GM12878 (cell line): ENCODE data around the gene ZNF534. TPM values are rescaled to one million over a fixed set of nuclear protein-coding genes. Genes with fewer than 3 reads are reported as not detected.

Experiments
- ATAC-seq: fragments of 200-7000 bp; cut with Tn5 transposase; 3 replicates; pipeline ENCODE4 v1.9.1; 2020; ENCODE audit warnings: mild to moderate bottlenecking, moderate library complexity
- BruUV-seq: library from RNA; stranded (reverse); fragments of 400-500 nt; replicated peaks from 2 replicates; lab custom pipeline; 2021; lab: Mats Ljungman, UMichigan
- CTCF ChIA-PET: fragments of 300-600 bp; sonication (Branson Sonifier 250); formaldehyde crosslinking; extraction: SDS; loops from one replicate; lab custom pipeline; 2021; ENCODE audit warnings: inconsistent platforms; lab: Yijun Ruan, JAX
- POLR2A ChIA-PET: fragments of 350-600 bp; formaldehyde crosslinking; extraction: SDS; loops from one replicate; lab custom pipeline; 2021; ENCODE audit warnings: inconsistent platforms; lab: Charles Lee
- RAD21 ChIA-PET: fragments of 300-600 bp; sonication (Branson Sonifier 250); formaldehyde crosslinking; loops from one replicate; lab custom pipeline; 2023; ENCODE audit warnings: antibody characterized with exemption; ENCODE audit not compliant: unreplicated experiment; lab: Charles Lee
- SMC1A ChIA-PET: fragments of 300-600 bp; sonication (Branson Sonifier 250); formaldehyde crosslinking; loops from one replicate; lab custom pipeline; 2023; ENCODE audit not compliant: unreplicated experiment, uncharacterized antibody; lab: Charles Lee
- DNase-seq: peaks from one replicate; pipeline ENCODE4 v3.0.0-alpha.2; 2011; ENCODE audit warnings: low read depth, low spot score
- FAIRE-seq: peaks from 3 replicates; lab custom pipeline; 2011; peaks lifted over from hg19 to GRCh38; lab: Jason Lieb, UNC
- H2AFZ ChIP-seq: 2 replicates; pipeline ENCODE4 v1.6.0; 2011; ENCODE audit warnings: low read depth, low read length, control low read depth; ENCODE audit not compliant: control insufficient read depth
- H3K27ac ChIP-seq: 2 replicates; pipeline ENCODE4 v1.5.1; 2011; ENCODE audit warnings: control low read depth; ENCODE audit not compliant: control insufficient read depth, insufficient read depth
- H3K27me3 ChIP-seq, 2 experiments: replicated peaks in 1 of 2; 2 replicates each; pipeline versions ENCODE4 v1.6.0 to v1.6.1; 2011; ENCODE audit warnings: low read length in 1 of 2; ENCODE audit not compliant: control insufficient read depth in 2 of 2, insufficient read depth in 2 of 2
- H3K36me3 ChIP-seq, 2 experiments: 2 replicates each; pipeline ENCODE4 v1.5.1; 2011; ENCODE audit warnings: low read length in 1 of 2; ENCODE audit not compliant: control insufficient read depth in 2 of 2, insufficient read depth in 2 of 2
- H3K4me1 ChIP-seq: 2 replicates; pipeline ENCODE4 v1.6.1; 2011; ENCODE audit warnings: mild to moderate bottlenecking, low read length, moderate library complexity, mixed read lengths; ENCODE audit not compliant: control insufficient read depth, insufficient read depth
- H3K4me2 ChIP-seq: 2 replicates; pipeline ENCODE4 v1.6.0; 2011; ENCODE audit warnings: control low read depth; ENCODE audit not compliant: control insufficient read depth, insufficient read depth
- H3K4me3 ChIP-seq: fragments of 200-600 bp; sonication (generic); 2 replicates; pipeline ENCODE4 v1.5.1; 2016
- H3K79me2 ChIP-seq: 2 replicates; pipeline ENCODE4 v1.6.0; 2011; ENCODE audit warnings: low read length; ENCODE audit not compliant: control insufficient read depth, insufficient read depth
- H3K9ac ChIP-seq: 2 replicates; pipeline ENCODE4 v1.8.0; 2011; ENCODE audit warnings: low read length, control low read depth, mixed read lengths; ENCODE audit not compliant: control insufficient read depth, insufficient read depth
- H3K9me3 ChIP-seq: replicated peaks from 3 replicates; pipeline ENCODE4 v1.5.1; 2011; ENCODE audit warnings: mild to moderate bottlenecking, low read length; ENCODE audit not compliant: control insufficient read depth, insufficient read depth
- H4K20me1 ChIP-seq: 2 replicates; pipeline ENCODE4 v1.6.0; 2011; ENCODE audit not compliant: control insufficient read depth, insufficient read depth
- ASH2L ChIP-seq: fragments of 300-600, 200-600 bp; sonication (generic); IDR thresholded peaks from 2 replicates; pipeline ENCODE4 v1.6.1; 2017; ENCODE audit warnings: low read depth, mild to moderate bottlenecking, borderline replicate concordance
- BHLHE40 ChIP-seq, 2 experiments: fragments of 450-650 bp in 1 of 2; IDR thresholded peaks; 2 replicates each; pipeline ENCODE4 v1.6.1; 2011 to 2017; ENCODE audit warnings: low read depth in 2 of 2, borderline replicate concordance in 1 of 2, improper control_type of control experiment in 1 of 2, low read length in 1 of 2, mild to moderate bottlenecking in 1 of 2
- CEBPB ChIP-seq, 2 experiments: fragments of 150-350 bp in 1 of 2; IDR thresholded peaks; 2 replicates each; pipeline ENCODE4 v1.6.1; 2012 to 2014; ENCODE audit warnings: low read depth in 2 of 2, low read length in 2 of 2, borderline replicate concordance in 1 of 2, inconsistent platforms in 1 of 2
- EP300 ChIP-seq, 2 experiments: fragments of 150-350 bp in 1 of 2; IDR thresholded peaks; 2 replicates each; pipeline ENCODE4 v1.6.1; 2011 to 2012; ENCODE audit warnings: low read depth in 2 of 2, low read length in 2 of 2, borderline replicate concordance in 1 of 2, improper control_type of control experiment in 1 of 2, inconsistent platforms in 1 of 2; ENCODE audit not compliant: control insufficient read depth in 1 of 2
- IRF4 ChIP-seq: IDR thresholded peaks from 2 replicates; pipeline ENCODE4 v1.6.1; 2011; ENCODE audit warnings: low read depth, low read length
- NR2C1 ChIP-seq: fragments of 450-650 bp; IDR thresholded peaks from 2 replicates; pipeline ENCODE4 v1.6.1; 2017; ENCODE audit warnings: antibody characterized with exemption, mild to moderate bottlenecking, moderate library complexity
- NR2C2 ChIP-seq: IDR thresholded peaks from 2 replicates; pipeline ENCODE4 v1.6.1; 2011; ENCODE audit warnings: borderline replicate concordance, low read depth; ENCODE audit not compliant: control insufficient read depth, insufficient read length
- POLR2AphosphoS5 ChIP-seq: IDR thresholded peaks from 2 replicates; pipeline ENCODE4 v1.6.1; 2011; ENCODE audit warnings: mild to moderate bottlenecking, low read length, inconsistent platforms
- RUNX3 ChIP-seq: IDR thresholded peaks from 2 replicates; pipeline ENCODE4 v1.6.1; 2012; ENCODE audit warnings: low read length, inconsistent platforms
- SMAD5 ChIP-seq: IDR thresholded peaks from 2 replicates; pipeline ENCODE4 v1.6.1; 2016; ENCODE audit warnings: antibody characterized with exemption, low read depth
- SP1 ChIP-seq: IDR thresholded peaks from one replicate; pipeline ENCODE4 v1.6.1; 2011; ENCODE audit warnings: low read depth, low read length
- TCF12 ChIP-seq: IDR thresholded peaks from 2 replicates; pipeline ENCODE4 v1.6.1; 2011; ENCODE audit warnings: low read depth, mild to moderate bottlenecking, low read length
- TCF7 ChIP-seq: IDR thresholded peaks from 2 replicates; pipeline ENCODE4 v1.6.1; 2014; ENCODE audit warnings: antibody characterized with exemption, borderline replicate concordance
- ZNF217 ChIP-seq: fragments of 450-650 bp; IDR thresholded peaks from 2 replicates; pipeline ENCODE4 v1.6.1; 2017; ENCODE audit warnings: antibody characterized with exemption, mild to moderate bottlenecking
- ZNF274 ChIP-seq: IDR thresholded peaks from one replicate; pipeline ENCODE4 v1.8.0; 2011; ENCODE audit not compliant: insufficient read length, insufficient read depth
- ZNF384 ChIP-seq: IDR thresholded peaks from 2 replicates; pipeline ENCODE4 v1.6.1; 2012; ENCODE audit warnings: low read depth, mild to moderate bottlenecking, low read length, improper control_type of control experiment, borderline replicate concordance
- WGBS: methylation state at CpG from one replicate; pipeline ENCODE4 v1.1.6; 2016; ENCODE audit warnings: low lambda C conversion rate; ENCODE audit not compliant: insufficient replicate concordance, insufficient coverage; ENCODE audit errors: missing lambda C conversion rate; 5-methylcytosine and 5-hydroxymethylcytosine counted together
- in situ Hi-C: fragments of 300-500 bp; cut with MboI; formaldehyde crosslinking; loops from 9 replicates; pipeline ENCODE4 v1.14.3; 2018; ENCODE audit warnings: mixed read lengths
- intact Hi-C: fragments of 100-400 bp; cut with micrococcal nuclease; formaldehyde crosslinking; loops from one replicate; pipeline ENCODE4 v1.14.2; 2022; ENCODE audit not compliant: unreplicated experiment
- polyA plus RNA-seq, 11 experiments: library from polyadenylated mRNA; depleted of rRNA in 4 of 11; unstranded in 6 of 11; stranded (reverse) in 5 of 11; fragments of >200 nt; fragmentation: Nextera tagmentation in 4 of 11; fragmentation: Illumina TruSeq in 1 of 11; extraction: Ambion mirVana in 4 of 11; extraction: Trizol in 1 of 11; gene quantifications; 1 replicate in 1 of 11; 2 replicates in 10 of 11; pipeline versions ENCODE4 v1.2.1 to v1.2.3, GENCODE V29; 2011 to 2016; ENCODE audit warnings: inconsistent platforms in 2 of 11, missing spikeins in 2 of 11, low read depth in 1 of 11
- total RNA-seq, 4 experiments: library from RNA; depleted of rRNA in 3 of 4; stranded (reverse); fragments of >200 nt in 3 of 4; fragmentation: Illumina TruSeq in 1 of 4; extraction: Trizol in 1 of 4; gene quantifications; 2 replicates each; pipeline versions ENCODE4 v1.2.1 to v1.2.3, GENCODE V29; 2013 to 2021
- TF ChIP-seq, protein P1 (sequence below): fragments of 450-650 bp; IDR thresholded peaks from 2 replicates; pipeline ENCODE4 v1.6.1; 2017; ENCODE audit warnings: mild to moderate bottlenecking, low read depth, inconsistent platforms; ENCODE audit not compliant: poor library complexity, severe bottlenecking
- TF ChIP-seq, protein P2 (sequence below): fragments of 450-650 bp; formaldehyde crosslinking; IDR thresholded peaks from 2 replicates; pipeline ENCODE4 v1.4.0; 2022; ENCODE audit warnings: mild to moderate bottlenecking, moderate library complexity
- TF ChIP-seq, protein P3 (sequence below): IDR thresholded peaks from 2 replicates; pipeline ENCODE4 v1.6.1; 2011; ENCODE audit warnings: borderline replicate concordance, low read depth, mild to moderate bottlenecking, moderate library complexity, low read length; ENCODE audit not compliant: insufficient read depth, poor library complexity, severe bottlenecking

The ZNF534 gene
- total and polyA plus RNA-seq, 10 of the 15 experiments (the other 5 are each of a cell fraction or from before 2014, with no cell fraction given), result 0.39 to 0.79 TPM; not detected in 8

DNA sequence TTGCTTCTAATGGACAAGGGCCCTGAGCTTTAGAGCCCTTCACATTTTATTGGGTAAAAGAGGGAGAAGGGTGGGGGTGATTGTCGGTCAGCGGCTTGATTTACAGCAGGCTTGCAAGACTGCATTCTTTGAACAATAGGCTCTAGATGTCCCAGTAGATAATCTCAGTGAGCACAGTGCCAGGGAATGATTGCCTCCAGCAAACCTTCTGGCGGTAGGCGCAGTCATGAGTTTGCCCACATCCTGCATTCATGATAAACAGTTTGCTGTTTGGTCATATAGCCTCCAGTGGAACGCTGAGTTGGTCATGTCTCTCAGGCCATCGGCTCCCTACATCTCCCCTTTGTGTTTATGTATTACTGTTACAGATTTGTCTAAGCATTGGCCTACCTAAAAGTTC, 18.7 kb upstream of the ZNF534 start:
- ATAC-seq, result no peak
- TF ChIP-seq TCF12 (no peak), TCF7 (no peak), IRF4 (no peak), EP300 (IDR thresholded peaks at IDR 0.05; ENCODE audit: borderline replicate concordance in 1 of 2, control insufficient read depth in 1 of 2, low read depth in 2 of 2, low read length in 2 of 2) (no peak), SMAD5 (no peak), NR2C1 (no peak), RUNX3 (no peak), SP1 (no peak), ASH2L (no peak), ZNF274 (no peak), POLR2AphosphoS5 (no peak), BHLHE40 (IDR thresholded peaks at IDR 0.05; ENCODE audit: borderline replicate concordance in 1 of 2, low read depth in 2 of 2, low read length in 1 of 2) (no peak), CEBPB (IDR thresholded peaks at IDR 0.05; ENCODE audit: borderline replicate concordance in 1 of 2, low read depth in 2 of 2, low read length in 2 of 2) (no peak), ZNF384 (no peak), NR2C2 (no peak), ZNF217 (no peak)
- TF ChIP-seq, protein P1, sequence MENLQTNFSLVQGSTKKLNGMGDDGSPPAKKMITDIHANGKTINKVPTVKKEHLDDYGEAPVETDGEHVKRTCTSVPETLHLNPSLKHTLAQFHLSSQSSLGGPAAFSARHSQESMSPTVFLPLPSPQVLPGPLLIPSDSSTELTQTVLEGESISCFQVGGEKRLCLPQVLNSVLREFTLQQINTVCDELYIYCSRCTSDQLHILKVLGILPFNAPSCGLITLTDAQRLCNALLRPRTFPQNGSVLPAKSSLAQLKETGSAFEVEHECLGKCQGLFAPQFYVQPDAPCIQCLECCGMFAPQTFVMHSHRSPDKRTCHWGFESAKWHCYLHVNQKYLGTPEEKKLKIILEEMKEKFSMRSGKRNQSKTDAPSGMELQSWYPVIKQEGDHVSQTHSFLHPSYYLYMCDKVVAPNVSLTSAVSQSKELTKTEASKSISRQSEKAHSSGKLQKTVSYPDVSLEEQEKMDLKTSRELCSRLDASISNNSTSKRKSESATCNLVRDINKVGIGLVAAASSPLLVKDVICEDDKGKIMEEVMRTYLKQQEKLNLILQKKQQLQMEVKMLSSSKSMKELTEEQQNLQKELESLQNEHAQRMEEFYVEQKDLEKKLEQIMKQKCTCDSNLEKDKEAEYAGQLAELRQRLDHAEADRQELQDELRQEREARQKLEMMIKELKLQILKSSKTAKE, result no peak
- TF ChIP-seq, protein P2, sequence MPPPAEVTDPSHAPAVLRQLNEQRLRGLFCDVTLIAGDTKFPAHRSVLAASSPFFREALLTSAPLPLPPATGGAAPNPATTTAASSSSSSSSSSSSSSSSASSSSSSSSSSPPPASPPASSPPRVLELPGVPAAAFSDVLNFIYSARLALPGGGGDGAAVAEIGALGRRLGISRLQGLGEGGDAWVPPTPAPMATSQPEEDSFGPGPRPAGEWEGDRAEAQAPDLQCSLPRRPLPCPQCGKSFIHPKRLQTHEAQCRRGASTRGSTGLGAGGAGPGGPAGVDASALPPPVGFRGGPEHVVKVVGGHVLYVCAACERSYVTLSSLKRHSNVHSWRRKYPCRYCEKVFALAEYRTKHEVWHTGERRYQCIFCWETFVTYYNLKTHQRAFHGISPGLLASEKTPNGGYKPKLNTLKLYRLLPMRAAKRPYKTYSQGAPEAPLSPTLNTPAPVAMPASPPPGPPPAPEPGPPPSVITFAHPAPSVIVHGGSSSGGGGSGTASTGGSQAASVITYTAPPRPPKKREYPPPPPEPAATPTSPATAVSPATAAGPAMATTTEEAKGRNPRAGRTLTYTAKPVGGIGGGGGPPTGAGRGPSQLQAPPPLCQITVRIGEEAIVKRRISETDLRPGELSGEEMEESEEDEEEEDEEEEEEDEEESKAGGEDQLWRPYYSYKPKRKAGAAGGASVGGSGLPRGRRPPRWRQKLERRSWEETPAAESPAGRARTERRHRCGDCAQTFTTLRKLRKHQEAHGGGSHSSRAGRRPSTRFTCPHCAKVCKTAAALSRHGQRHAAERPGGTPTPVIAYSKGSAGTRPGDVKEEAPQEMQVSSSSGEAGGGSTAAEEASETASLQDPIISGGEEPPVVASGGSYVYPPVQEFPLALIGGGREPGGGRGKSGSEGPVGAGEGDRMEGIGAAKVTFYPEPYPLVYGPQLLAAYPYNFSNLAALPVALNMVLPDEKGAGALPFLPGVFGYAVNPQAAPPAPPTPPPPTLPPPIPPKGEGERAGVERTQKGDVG, result no peak
- TF ChIP-seq, protein P3, sequence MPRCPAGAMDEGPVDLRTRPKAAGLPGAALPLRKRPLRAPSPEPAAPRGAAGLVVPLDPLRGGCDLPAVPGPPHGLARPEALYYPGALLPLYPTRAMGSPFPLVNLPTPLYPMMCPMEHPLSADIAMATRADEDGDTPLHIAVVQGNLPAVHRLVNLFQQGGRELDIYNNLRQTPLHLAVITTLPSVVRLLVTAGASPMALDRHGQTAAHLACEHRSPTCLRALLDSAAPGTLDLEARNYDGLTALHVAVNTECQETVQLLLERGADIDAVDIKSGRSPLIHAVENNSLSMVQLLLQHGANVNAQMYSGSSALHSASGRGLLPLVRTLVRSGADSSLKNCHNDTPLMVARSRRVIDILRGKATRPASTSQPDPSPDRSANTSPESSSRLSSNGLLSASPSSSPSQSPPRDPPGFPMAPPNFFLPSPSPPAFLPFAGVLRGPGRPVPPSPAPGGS, result no peak
- ChIA-PET POLR2A (no interaction called here), SMC1A (no interaction called here), CTCF (no interaction called here), RAD21 (no interaction called here)
- WGBS, result 85% methylated on average over 6 of the region's 6 CpGs
- no peaks in the 10 kb centered on the region; the same call in 2 of the 3 replicates for H3K9me3 ChIP-seq
- no peak overlapping the region for H3K4me3 ChIP-seq
- no TSS peak for BruUV-seq
- H2AFZ ChIP-seq, result no peak overlapping the region
- in situ Hi-C loops, result no loop called here
- DNase-seq, result no peak
- no peak overlapping the region for H3K27ac ChIP-seq
- H3K27me3 ChIP-seq, result no peaks in the 10 kb centered on the region
- FAIRE-seq, result no peak
- H4K20me1 ChIP-seq, result no peaks in the 10 kb centered on the region
- H3K4me1 ChIP-seq, result no peaks in the 10 kb centered on the region
- H3K4me2 ChIP-seq, result no peak overlapping the region
- H3K36me3 ChIP-seq, result no peaks in the 10 kb centered on the region; a peak in 1 of 4 replicates
- H3K79me2 ChIP-seq, result no peaks in the 10 kb centered on the region
- intact Hi-C loops, result no loop called here
- H3K9ac ChIP-seq, result no peak overlapping the region
